AG04450 (cell line): Measurements from ENCODE around the gene JAM3. TPM values are rescaled to one million over a fixed set of nuclear protein-coding genes. Genes with fewer than 3 reads are reported as not detected.
A peak's percentile ranks its signal among the peaks of the same experiment; 100 is the strongest.

ENCODE experiments used
- CTCF ChIA-PET: fragments of 300-600, 350-600 bp; formaldehyde crosslinking; extraction: SDS; loops from one replicate; lab custom pipeline; 2022; ENCODE audit warnings: antibody characterized with exemption, inconsistent platforms; lab: Charles Lee
- POLR2A ChIA-PET: fragments of 350-600 bp; formaldehyde crosslinking; extraction: SDS; loops from one replicate; lab custom pipeline; 2021; ENCODE audit warnings: antibody characterized with exemption, inconsistent platforms; lab: Yijun Ruan, JAX
- DNase-seq: peaks from one replicate; pipeline ENCODE4 v3.0.0-alpha.2; 2011; ENCODE audit warnings: low read depth, low spot score
- H3K27ac ChIP-seq: one replicate; pipeline ENCODE4 v1.5.1; 2012; ENCODE audit warnings: low read depth, low read length, control low read depth
- H3K27me3 ChIP-seq: one replicate; pipeline ENCODE4 v1.6.0; 2012; ENCODE audit warnings: low read length; ENCODE audit not compliant: control insufficient read depth, insufficient read depth
- H3K4me3 ChIP-seq: 2 replicates; pipeline ENCODE4 v1.5.1; 2011; ENCODE audit warnings: mild to moderate bottlenecking, low read depth, low read length, control low read depth
- H3K9me3 ChIP-seq: 2 replicates; pipeline ENCODE4 v1.5.1; 2012; ENCODE audit warnings: low read length; ENCODE audit not compliant: control insufficient read depth, insufficient read depth
- polyA plus RNA-seq: library from polyadenylated mRNA; depleted of rRNA; stranded (reverse); fragments of >200 nt; gene quantifications from 2 replicates; pipeline ENCODE4 v1.2.3, GENCODE V29; 2011
- TF ChIP-seq, protein P1 (sequence below): IDR thresholded peaks from 2 replicates; pipeline ENCODE4 v1.5.1; 2011; ENCODE audit warnings: low read depth, low read length, control low read depth, inconsistent platforms

The JAM3 gene
- polyA plus RNA-seq, 1 experiment = 79.6 TPM

DNA sequence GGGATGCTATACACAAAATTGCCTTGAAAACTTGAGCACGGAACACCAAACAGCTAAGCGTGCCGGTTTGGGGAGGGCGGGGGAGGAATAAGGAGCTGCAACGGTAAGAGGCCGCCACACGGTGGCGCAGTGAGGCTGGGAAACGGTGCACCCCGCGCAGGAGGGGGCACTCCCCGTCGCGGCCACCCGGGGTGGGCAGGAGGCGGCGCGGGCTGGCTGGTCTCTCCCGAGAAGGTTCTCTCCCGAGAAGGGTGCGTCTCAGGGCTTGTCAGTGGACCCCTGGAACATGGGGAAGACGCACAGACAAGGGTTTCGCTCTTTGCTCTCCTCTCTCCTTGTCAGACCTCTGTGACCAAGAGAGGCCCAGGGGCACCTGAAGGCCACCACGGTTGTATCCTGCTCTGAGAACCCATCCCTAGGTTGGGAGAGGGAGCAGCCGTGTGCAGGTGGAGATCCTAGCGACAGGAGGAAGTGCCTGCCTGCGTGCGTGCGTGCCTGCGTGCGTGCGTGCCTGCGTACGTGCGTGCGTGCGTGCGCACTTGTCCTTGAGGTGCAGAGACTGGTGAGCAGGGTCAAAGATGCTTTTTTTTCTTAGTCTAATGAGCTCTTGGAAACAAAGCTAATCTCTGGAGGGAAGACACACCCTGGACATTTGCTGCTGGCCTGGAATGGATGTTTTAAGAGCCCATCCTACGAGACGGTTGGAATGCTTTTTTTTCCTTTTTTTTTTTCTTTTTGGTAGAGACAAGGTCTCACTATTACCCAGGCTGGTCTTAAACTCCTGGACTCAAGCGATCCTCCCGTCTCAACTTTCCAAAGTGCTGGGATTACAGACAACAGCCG lies 18.1 kb upstream of the JAM3 start:
- H3K9me3 ChIP-seq = no peaks in the 10 kb centered on the region
- ChIA-PET POLR2A (interaction anchor here (0.7 to 1.3 kb wide), 2 partner anchors 18 to 431 kb away, joined by 3 to 5 read pairs; partner anchors contain the start of gene JAM3), CTCF (interaction anchor here (0.6 to 6.2 kb wide), 39 partner anchors 11 to 204 kb away, joined by 3 to 133 read pairs (median 7); partner anchors contain the start of genes JAM3, NCAPD3 and VPS26B)
- DNase-seq = no peak
- H3K27me3 ChIP-seq = no peaks in the 10 kb centered on the region
- TF ChIP-seq, protein P1, sequence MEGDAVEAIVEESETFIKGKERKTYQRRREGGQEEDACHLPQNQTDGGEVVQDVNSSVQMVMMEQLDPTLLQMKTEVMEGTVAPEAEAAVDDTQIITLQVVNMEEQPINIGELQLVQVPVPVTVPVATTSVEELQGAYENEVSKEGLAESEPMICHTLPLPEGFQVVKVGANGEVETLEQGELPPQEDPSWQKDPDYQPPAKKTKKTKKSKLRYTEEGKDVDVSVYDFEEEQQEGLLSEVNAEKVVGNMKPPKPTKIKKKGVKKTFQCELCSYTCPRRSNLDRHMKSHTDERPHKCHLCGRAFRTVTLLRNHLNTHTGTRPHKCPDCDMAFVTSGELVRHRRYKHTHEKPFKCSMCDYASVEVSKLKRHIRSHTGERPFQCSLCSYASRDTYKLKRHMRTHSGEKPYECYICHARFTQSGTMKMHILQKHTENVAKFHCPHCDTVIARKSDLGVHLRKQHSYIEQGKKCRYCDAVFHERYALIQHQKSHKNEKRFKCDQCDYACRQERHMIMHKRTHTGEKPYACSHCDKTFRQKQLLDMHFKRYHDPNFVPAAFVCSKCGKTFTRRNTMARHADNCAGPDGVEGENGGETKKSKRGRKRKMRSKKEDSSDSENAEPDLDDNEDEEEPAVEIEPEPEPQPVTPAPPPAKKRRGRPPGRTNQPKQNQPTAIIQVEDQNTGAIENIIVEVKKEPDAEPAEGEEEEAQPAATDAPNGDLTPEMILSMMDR = peak; percentile 89
- H3K27ac ChIP-seq = no peak overlapping the region
- peak overlapping the region; percentile 47 for H3K4me3 ChIP-seq

DNA sequence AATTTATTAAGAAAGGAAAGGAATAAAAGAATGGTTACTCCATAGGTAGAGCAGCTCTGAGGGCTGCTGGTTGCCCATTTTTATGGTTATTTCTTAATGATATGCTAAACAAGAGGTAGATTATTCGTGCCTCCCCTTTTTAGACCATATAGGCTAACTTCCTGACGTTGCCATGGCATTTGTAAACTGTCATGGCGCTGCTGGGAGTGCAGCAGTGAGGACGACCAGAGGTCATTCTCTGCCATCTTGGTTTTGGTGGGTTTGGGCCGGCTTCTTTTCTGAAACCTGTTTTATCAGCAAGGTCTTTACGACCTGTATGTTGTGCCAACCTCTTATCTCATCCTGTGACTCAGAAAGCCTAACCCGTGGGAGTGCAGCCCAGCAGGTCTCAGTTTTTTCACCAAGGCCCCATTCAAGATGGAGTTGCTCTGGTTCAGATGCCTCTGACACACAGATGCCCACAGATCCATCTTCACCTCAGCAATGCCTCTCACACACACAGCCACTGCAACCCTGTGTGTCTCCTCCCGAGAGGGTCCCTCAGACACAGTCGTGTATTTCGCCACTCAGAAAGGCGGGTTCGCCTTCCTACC lies 16.4 kb upstream of the JAM3 start:
- TF ChIP-seq, protein P1 = no peak
- POLR2A ChIA-PET = no interaction called here
- no peaks in the 10 kb centered on the region for H3K27me3 ChIP-seq
- H3K27ac ChIP-seq = no peak overlapping the region
- DNase-seq = no peak
- no peak overlapping the region for H3K4me3 ChIP-seq
- no peaks in the 10 kb centered on the region for H3K9me3 ChIP-seq
- CTCF ChIA-PET = interaction anchor here (1.5 to 6.2 kb wide), 4 partner anchors 9 to 124 kb away, joined by 3 to 133 read pairs (median 57); partner anchors contain the start of gene JAM3

DNA sequence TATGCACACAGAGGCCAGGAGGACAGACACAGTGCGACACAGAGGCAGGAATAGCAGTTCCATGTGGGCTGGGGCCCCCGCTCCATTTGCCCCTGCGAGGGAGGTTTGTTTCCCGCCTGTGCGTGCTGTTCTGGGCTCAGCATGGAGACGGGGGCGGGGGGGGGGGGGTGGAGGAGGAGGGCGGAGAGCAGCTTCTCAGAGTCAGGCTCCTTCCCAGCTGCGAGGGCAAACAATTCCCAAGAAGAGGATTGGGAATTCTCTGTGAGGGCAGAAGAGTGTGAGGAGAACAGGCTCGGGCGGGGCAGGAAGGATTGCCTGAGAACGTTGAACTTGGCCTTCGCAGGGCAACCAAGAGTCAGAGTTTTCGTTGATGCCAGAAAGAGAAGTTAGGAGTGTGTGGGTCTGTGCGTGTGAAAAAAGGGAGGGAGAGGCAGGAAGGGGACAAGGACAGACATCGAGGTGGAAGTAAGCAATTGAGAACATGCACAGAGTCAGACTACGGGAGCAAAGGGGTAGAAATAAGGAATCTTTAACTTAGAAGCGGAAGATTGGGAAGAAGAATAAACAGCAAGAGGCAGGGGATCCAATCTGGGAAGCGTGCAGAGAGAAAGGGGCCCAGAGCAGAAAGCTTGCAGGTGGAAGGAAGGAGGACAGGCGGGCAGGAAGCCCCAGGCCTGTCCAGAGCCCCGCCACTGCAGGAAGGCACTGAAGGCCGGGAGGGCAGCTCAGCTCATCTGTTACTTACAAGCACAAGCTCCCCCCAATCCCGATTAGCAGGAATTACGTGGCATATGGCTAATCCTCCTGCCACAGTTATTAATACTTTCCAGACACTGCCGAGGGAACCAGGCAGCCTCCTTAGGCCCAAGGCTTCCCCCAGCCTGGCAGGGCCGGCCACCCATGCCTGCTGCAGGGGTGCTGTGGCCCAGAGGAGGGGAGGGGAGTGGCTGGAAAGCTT lies 15.6 kb upstream of the JAM3 start:
- Histone ChIP-seq H3K27me3 (peaks cover 1% of the 10 kb centered on the region), H3K4me3 (no peak overlapping the region), H3K9me3 (no peaks in the 10 kb centered on the region), H3K27ac (no peak overlapping the region)
- CTCF ChIA-PET = interaction anchor here (0.7 to 2.4 kb wide), 3 partner anchors 9 to 87 kb away, joined by 3 to 6 read pairs (median 3); no protein-coding TSS in a partner anchor
- TF ChIP-seq, protein P1 = no peak
- POLR2A ChIA-PET = no interaction called here
- no peak for DNase-seq

DNA sequence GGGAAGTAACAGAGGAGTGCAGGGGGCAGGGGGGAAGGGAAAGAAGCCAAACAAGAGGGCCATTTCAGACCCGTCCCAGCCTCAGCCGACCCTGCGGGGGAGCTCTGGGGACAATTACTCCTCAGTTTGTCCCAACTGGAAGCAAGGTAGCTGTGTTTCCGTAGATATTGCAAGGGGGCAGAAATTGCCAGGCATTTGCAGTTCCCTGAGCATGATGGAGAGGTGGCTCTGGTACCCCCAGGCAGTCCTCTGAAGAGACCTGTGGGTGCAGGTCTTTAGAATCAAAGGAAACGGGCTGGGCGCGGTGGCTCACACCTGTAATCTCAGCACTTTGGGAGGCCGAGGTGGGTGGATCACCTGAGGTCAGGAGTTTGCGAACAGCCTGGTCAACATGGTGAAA lies 13.8 kb upstream of the JAM3 start:
- POLR2A ChIA-PET = no interaction called here
- Histone ChIP-seq H3K4me3 (no peak overlapping the region), H3K27me3 (peaks cover 3% of the 10 kb centered on the region), H3K9me3 (no peaks in the 10 kb centered on the region), H3K27ac (no peak overlapping the region)
- CTCF ChIA-PET = interaction anchor here (0.6 to 2.4 kb wide), 2 partner anchors 78 to 85 kb away, joined by 4 to 6 read pairs; no protein-coding TSS in a partner anchor
- DNase-seq = no peak
- TF ChIP-seq, protein P1 = no peak
